Sigmoid colon (tissue), 4 donors: ENCODE data around the gene NANOS2.

Source experiments
- EP300 ChIP-seq, 4 donors: sonication (generic); formaldehyde crosslinking; IDR thresholded peaks; one replicate each; pipeline ENCODE4 v1.6.1; 2017; ENCODE audit warnings: antibody characterized with exemption in 4 of 4
- POLR2A ChIP-seq, 2 donors: fragments of 450-650 bp; IDR thresholded peaks; one replicate each; pipeline ENCODE4 v1.6.1; 2016; ENCODE audit warnings: antibody characterized with exemption in 2 of 2, mild to moderate bottlenecking in 2 of 2, moderate library complexity in 2 of 2
- POLR2AphosphoS5 ChIP-seq, 4 donors: sonication (generic); formaldehyde crosslinking; IDR thresholded peaks; one replicate each; pipeline ENCODE4 v1.6.1; 2017; ENCODE audit warnings: antibody characterized with exemption in 4 of 4
- TF ChIP-seq, protein P1 (sequence below), 4 experiments: fragments of 450-650 bp in 3 of 4; fragments of 200-600 bp in 1 of 4; IDR thresholded peaks; one replicate each; pipeline ENCODE4 v1.5.1; 2016 to 2019; ENCODE audit warnings: antibody characterized with exemption in 4 of 4, mild to moderate bottlenecking in 3 of 4, moderate library complexity in 2 of 4

DNA sequence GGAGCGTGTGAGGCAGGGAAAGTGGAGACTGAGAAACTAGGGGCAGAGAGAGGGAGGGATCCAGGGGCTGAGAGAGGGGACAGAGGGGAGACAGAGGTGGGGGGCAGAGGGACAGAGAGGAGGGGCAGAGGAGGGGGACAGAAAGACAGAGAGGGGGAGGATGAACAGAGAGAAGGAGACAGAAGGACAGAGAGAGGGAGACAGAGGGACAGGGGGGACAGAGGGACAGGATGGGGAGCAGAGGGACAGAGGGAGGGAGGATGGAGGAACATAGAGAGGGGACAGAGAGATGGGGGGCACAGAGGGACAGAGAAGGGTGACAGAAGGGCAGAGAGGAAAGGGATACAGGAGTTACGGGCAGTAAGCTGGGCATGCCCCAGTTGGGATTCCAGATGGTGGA is 14.7 kb upstream of the NANOS2 start:
- TF ChIP-seq, protein P1, sequence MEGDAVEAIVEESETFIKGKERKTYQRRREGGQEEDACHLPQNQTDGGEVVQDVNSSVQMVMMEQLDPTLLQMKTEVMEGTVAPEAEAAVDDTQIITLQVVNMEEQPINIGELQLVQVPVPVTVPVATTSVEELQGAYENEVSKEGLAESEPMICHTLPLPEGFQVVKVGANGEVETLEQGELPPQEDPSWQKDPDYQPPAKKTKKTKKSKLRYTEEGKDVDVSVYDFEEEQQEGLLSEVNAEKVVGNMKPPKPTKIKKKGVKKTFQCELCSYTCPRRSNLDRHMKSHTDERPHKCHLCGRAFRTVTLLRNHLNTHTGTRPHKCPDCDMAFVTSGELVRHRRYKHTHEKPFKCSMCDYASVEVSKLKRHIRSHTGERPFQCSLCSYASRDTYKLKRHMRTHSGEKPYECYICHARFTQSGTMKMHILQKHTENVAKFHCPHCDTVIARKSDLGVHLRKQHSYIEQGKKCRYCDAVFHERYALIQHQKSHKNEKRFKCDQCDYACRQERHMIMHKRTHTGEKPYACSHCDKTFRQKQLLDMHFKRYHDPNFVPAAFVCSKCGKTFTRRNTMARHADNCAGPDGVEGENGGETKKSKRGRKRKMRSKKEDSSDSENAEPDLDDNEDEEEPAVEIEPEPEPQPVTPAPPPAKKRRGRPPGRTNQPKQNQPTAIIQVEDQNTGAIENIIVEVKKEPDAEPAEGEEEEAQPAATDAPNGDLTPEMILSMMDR (IDR thresholded peaks at IDR 0.05), result no peak
- no peak for TF ChIP-seq EP300 (IDR thresholded peaks at IDR 0.05)
- no peak for TF ChIP-seq POLR2AphosphoS5 (IDR thresholded peaks at IDR 0.05)
- TF ChIP-seq POLR2A (IDR thresholded peaks at IDR 0.05), result no peak
